GM12801 (cell line): ENCODE measurements around the gene C5orf15.

Experiments used
- CTCF ChIP-seq: IDR thresholded peaks from one replicate; pipeline ENCODE4 v1.5.1; 2011; ENCODE audit warnings: control low read depth; ENCODE audit not compliant: insufficient read length; ENCODE audit errors: extremely low read depth

Gene C5orf15

DNA sequence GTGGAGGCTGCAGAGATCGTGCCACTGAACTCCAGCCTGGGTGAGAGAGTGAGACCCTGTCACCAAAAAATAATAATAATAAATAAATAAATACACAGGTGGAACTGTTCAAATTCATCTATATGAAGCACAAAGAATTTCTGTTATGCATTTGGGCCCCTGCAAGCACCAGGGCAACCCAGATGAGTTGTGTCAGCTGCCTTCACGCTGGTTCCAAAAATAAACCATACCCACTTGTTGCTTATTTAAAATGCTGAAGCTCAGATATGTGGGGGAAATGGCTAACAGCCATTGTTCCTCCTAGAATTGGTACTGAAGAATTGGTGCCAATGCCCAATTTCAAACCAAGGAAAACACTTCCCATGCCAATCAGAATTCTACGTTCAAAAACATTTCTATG, 10.5 kb upstream of the C5orf15 start:
- TF ChIP-seq CTCF = no peak

DNA sequence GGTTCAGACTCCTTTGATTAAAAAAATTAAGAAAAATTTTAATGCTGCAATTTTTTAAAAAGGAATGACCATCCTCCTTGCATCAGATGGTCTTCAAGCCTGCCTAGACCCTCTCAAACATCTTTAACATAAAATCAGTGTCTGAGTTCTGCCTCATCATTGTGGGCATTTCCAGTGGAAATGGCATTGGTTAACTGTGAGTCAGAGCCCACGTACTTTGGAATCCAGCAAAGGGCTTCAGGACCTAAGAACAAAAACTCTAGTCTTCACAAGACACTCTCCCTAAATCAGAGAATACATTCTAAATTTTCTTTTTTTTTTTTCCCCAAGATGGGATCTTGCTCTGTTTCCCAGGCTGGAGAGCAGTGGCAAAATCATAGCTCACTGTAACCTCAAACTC, 9.4 kb upstream of the C5orf15 start:
- no peak for TF ChIP-seq CTCF

GRCh38 chr5:133977161-133977787, 8.8 kb upstream of the C5orf15 start:
- TF ChIP-seq CTCF = no peak

- no peak for TF ChIP-seq CTCF
These were observed 5.7 kb upstream of the C5orf15 start for GRCh38 chr5:133974142-133974541.

DNA sequence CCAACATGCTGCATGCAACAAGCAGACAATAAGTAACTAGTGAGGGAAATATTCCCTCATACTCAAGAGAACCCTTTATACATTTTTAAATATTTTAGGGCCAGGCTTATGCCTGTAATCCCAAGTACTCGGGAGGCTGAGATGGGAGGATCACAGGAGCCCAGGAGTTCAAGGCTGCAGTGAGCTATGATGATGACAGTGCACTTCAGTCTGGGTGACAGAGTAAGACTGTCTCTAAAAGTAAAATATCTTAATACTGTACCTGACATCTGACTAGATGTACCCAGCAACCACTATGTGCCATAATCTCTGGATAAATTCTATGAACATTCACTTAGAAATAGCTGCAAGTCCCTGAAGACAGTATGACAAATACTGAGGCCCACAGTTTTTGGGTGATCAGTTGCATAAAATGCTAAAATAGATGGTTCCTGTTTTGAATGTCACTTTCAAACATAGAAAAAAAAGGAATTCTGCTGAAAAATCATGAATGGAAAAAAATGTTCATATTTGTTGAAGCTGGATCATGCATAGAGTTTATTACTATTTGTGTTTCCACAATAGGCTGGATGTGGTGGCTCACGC, 2.0 kb upstream of the C5orf15 start:
- no peak for TF ChIP-seq CTCF

GRCh38 chr5:133969654-133970324, 1.4 kb upstream of the C5orf15 start:
- TF ChIP-seq CTCF = no peak

DNA sequence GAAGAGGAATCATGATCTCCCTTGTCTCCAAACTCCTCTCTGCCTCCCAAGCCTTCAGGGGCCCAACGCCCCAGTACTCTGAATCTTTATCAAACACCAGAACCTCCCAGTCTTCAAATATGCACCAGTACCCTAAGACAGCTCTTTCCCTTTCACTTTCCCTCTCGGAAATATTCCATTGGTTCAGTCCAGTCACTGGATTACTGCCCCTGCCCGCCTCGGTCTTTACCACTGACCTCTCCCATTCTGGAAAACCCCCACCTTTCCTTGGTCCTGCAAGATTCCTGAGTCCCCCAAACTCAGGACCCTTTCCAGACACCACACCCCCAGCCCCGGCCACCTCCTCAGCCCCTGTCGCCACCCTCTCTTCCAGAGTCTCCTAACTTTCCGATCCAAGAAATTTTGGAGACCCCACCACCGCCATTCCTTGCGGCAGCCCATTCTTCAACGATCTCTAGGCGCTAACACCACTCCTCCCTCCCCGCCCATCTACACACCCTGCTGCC, 674 bp downstream of the C5orf15 start:
- TF ChIP-seq CTCF = no peak
